ENCODE data around the gene TUBAL3. TPM values are rescaled to one million over a fixed set of nuclear protein-coding genes. Genes with fewer than 3 reads are reported as not detected.

Gene TUBAL3
- total RNA-seq, 2 donors from 2014 or later, result not detected

- Histone ChIP-seq H3K9me3 (ENCODE audit: control insufficient read depth, low read length) (no peaks in the 10 kb centered on the region), H3K27ac (ENCODE audit: low read depth, low read length) (no peak overlapping the region), H3K4me3 (ENCODE audit: low read length) (no peak overlapping the region), H3K9ac (ENCODE audit: extremely low read depth, low read length, poor library complexity, severe bottlenecking) (no peak overlapping the region), H3K4me1 (ENCODE audit: control insufficient read depth, insufficient read depth, low read length) (no peaks in the 10 kb centered on the region), H3K27me3 (ENCODE audit: control insufficient read depth, insufficient read depth, low read length, poor library complexity, severe bottlenecking) (no peaks in the 10 kb centered on the region), H3K36me3 (ENCODE audit: control insufficient read depth, insufficient read depth, low read length) (no peaks in the 10 kb centered on the region)
- 88 to 92% methylated on average over 3 to 4 of the region's 4 CpGs for WGBS, 2 experiments (ENCODE audit: insufficient coverage in 1 of 2, insufficient read length in 1 of 2)
- H3K4me1 Mint-ChIP-seq, result peaks cover 5% of the 10 kb centered on the region
- no peak for DNase-seq
- TF ChIP-seq CTCF (conservative IDR thresholded peaks at IDR 0.05), result no peak
- no peak overlapping the region for H3K4me3 Mint-ChIP-seq
- H3K36me3 Mint-ChIP-seq (ENCODE audit: low read depth), result no peaks in the 10 kb centered on the region
- H3K27ac Mint-ChIP-seq, result no peak overlapping the region
- H3K9me3 Mint-ChIP-seq, result no peaks in the 10 kb centered on the region
- no peaks in the 10 kb centered on the region for H3K27me3 Mint-ChIP-seq (ENCODE audit: insufficient read depth)
Measured at GRCh38 chr10:5361966-5362365, 42.7 kb downstream of the TUBAL3 start.

- Histone ChIP-seq H3K4me3 (ENCODE audit: low read length) (no peak overlapping the region), H3K9me3 (ENCODE audit: control insufficient read depth, low read length) (no peaks in the 10 kb centered on the region), H3K27me3 (ENCODE audit: control insufficient read depth, insufficient read depth, low read length, poor library complexity, severe bottlenecking) (no peaks in the 10 kb centered on the region), H3K36me3 (ENCODE audit: control insufficient read depth, insufficient read depth, low read length) (no peaks in the 10 kb centered on the region), H3K4me1 (ENCODE audit: control insufficient read depth, insufficient read depth, low read length) (no peaks in the 10 kb centered on the region), H3K9ac (ENCODE audit: extremely low read depth, low read length, poor library complexity, severe bottlenecking) (no peak overlapping the region), H3K27ac (ENCODE audit: low read depth, low read length) (no peak overlapping the region)
- Mint-ChIP-seq H3K27ac (no peak overlapping the region), H3K9me3 (no peaks in the 10 kb centered on the region), H3K4me3 (no peak overlapping the region), H3K27me3 (ENCODE audit: insufficient read depth) (no peaks in the 10 kb centered on the region), H3K36me3 (ENCODE audit: low read depth) (no peaks in the 10 kb centered on the region), H3K4me1 (peaks cover 5% of the 10 kb centered on the region)
- 80 to 87% methylated on average over 6 of the region's 7 CpGs for WGBS, 2 experiments (ENCODE audit: insufficient coverage in 1 of 2, insufficient read length in 1 of 2)
- TF ChIP-seq CTCF (conservative IDR thresholded peaks at IDR 0.05), result no peak
- DNase-seq, result no peak
Measured at GRCh38 chr10:5360318-5360915, 44.2 kb downstream of the TUBAL3 start.

GRCh38 chr10:5356302-5356763, 48.3 kb downstream of the TUBAL3 start:
- TF ChIP-seq CTCF (conservative IDR thresholded peaks at IDR 0.05), result no peak
- Mint-ChIP-seq H3K4me1 (peaks cover 5% of the 10 kb centered on the region), H3K27ac (no peak overlapping the region), H3K4me3 (no peak overlapping the region), H3K27me3 (ENCODE audit: insufficient read depth) (no peaks in the 10 kb centered on the region), H3K36me3 (ENCODE audit: low read depth) (no peaks in the 10 kb centered on the region), H3K9me3 (no peaks in the 10 kb centered on the region)
- Histone ChIP-seq H3K4me3 (ENCODE audit: low read length) (no peak overlapping the region), H3K27ac (ENCODE audit: low read depth, low read length) (no peak overlapping the region), H3K36me3 (ENCODE audit: control insufficient read depth, insufficient read depth, low read length) (no peaks in the 10 kb centered on the region), H3K27me3 (ENCODE audit: control insufficient read depth, insufficient read depth, low read length, poor library complexity, severe bottlenecking) (no peaks in the 10 kb centered on the region), H3K4me1 (ENCODE audit: control insufficient read depth, insufficient read depth, low read length) (no peaks in the 10 kb centered on the region), H3K9me3 (ENCODE audit: control insufficient read depth, low read length) (no peaks in the 10 kb centered on the region), H3K9ac (ENCODE audit: extremely low read depth, low read length, poor library complexity, severe bottlenecking) (no peak overlapping the region)
- no peak for DNase-seq
- WGBS, 2 experiments (ENCODE audit: insufficient coverage in 1 of 2, insufficient read length in 1 of 2), result 96 to 99% methylated on average over 4 of the region's 4 CpGs
